Karpas-422 (cell line): Measurements from ENCODE around the gene PRKCZ. TPM values are rescaled to one million over a fixed set of nuclear protein-coding genes. Genes with fewer than 3 reads are reported as not detected.

Experiments used
- DNase-seq: peaks from one replicate; pipeline ENCODE4 v3.0.0-alpha.2; 2015
- H2AFZ ChIP-seq: fragments of 200-600 bp; sonication (generic); 2 replicates; pipeline ENCODE4 v1.6.1; 2014; ENCODE audit warnings: antibody characterized with exemption, low read length, mixed read lengths
- H3K27ac ChIP-seq: fragments of 200-600 bp; sonication (generic); 2 replicates; pipeline ENCODE4 v1.5.1; 2014; ENCODE audit warnings: mild to moderate bottlenecking, low read length, moderate library complexity
- H3K27me3 ChIP-seq: fragments of 200-600 bp; sonication (generic); 2 replicates; pipeline ENCODE4 v1.6.1; 2014; ENCODE audit warnings: low read length, mixed read lengths
- H3K36me3 ChIP-seq: fragments of 200-600 bp; sonication (generic); 2 replicates; pipeline ENCODE4 v1.6.1; 2014; ENCODE audit warnings: low read length, mixed read lengths; ENCODE audit not compliant: insufficient read depth
- H3K4me1 ChIP-seq: fragments of 200-600 bp; sonication (generic); 2 replicates; pipeline ENCODE4 v1.6.1; 2014; ENCODE audit warnings: mild to moderate bottlenecking, low read length, mixed read lengths
- H3K4me2 ChIP-seq: fragments of 200-600 bp; sonication (generic); 2 replicates; pipeline ENCODE4 v1.6.1; 2014; ENCODE audit warnings: low read length, low read depth, mild to moderate bottlenecking; ENCODE audit not compliant: poor library complexity, severe bottlenecking
- H3K4me3 ChIP-seq: fragments of 200-600 bp; sonication (generic); 2 replicates; pipeline ENCODE4 v1.5.1; 2014; ENCODE audit warnings: mild to moderate bottlenecking, antibody characterized with exemption, low read length, mixed read lengths
- H3K79me2 ChIP-seq: fragments of 200-600 bp; sonication (generic); 2 replicates; pipeline ENCODE4 v1.6.1; 2014; ENCODE audit warnings: mild to moderate bottlenecking, low read length, mixed read lengths
- H3K9ac ChIP-seq: fragments of 200-600 bp; sonication (generic); 2 replicates; pipeline ENCODE4 v1.6.0; 2014; ENCODE audit warnings: low read length
- H3K9me2 ChIP-seq: fragments of 200-600 bp; sonication (generic), shearing (Covaris generic); replicated peaks from 2 replicates; pipeline ENCODE4 v1.6.0; 2014; ENCODE audit warnings: mild to moderate bottlenecking, low read length, moderate library complexity; ENCODE audit not compliant: insufficient read depth
- H3K9me3 ChIP-seq: fragments of 300-700, 200-600 bp; sonication (generic); 2 replicates; pipeline ENCODE4 v1.6.1; 2014; ENCODE audit warnings: low read length, mixed read lengths
- H4K20me1 ChIP-seq: fragments of 200-600 bp; sonication (generic); 2 replicates; pipeline ENCODE4 v1.6.1; 2014; ENCODE audit warnings: mild to moderate bottlenecking, antibody characterized with exemption, low read length, low read depth; ENCODE audit not compliant: insufficient read depth
- total RNA-seq: library from RNA; depleted of rRNA; stranded (reverse); fragments of >200 nt; shearing (Covaris generic); gene quantifications from 2 replicates; pipeline ENCODE4 v1.2.3, GENCODE V29; 2014; ENCODE audit warnings: low replicate concordance

Gene PRKCZ
- total RNA-seq, 1 experiment from 2014 or later: not detected

DNA sequence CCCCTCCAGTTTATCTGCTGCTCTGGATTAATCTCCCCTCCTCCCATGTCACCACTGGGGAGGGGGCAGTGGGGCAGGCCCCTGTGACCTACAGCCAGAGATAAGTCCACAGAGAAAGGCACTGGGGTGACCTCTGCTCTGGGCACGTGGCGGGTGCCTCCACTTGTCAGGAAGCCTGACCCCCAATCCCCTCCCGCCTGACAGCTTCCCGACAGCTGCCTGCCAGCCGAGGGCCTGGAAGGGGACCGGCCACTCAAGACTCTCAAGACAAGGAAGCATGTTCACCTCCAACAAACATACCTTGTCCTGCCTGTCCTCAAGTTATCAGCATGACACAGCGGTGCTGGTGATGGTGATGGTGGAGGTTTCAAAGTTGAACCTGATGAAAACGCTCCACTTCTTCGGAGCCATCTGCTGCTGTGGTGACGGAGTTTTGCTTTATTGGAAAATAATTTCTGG lies 147.5 kb downstream of the PRKCZ start:
- Histone ChIP-seq H3K4me2 (no peak overlapping the region), H3K9ac (no peak overlapping the region), H3K9me2 (no peaks in the 10 kb centered on the region), H3K4me3 (no peak overlapping the region), H3K36me3 (no peaks in the 10 kb centered on the region), H2AFZ (no peak overlapping the region), H4K20me1 (no peaks in the 10 kb centered on the region), H3K4me1 (peaks cover 17% of the 10 kb centered on the region), H3K27me3 (no peaks in the 10 kb centered on the region), H3K9me3 (no peaks in the 10 kb centered on the region), H3K27ac (no peak overlapping the region), H3K79me2 (peaks cover 9% of the 10 kb centered on the region)
- DNase-seq: no peak

DNA sequence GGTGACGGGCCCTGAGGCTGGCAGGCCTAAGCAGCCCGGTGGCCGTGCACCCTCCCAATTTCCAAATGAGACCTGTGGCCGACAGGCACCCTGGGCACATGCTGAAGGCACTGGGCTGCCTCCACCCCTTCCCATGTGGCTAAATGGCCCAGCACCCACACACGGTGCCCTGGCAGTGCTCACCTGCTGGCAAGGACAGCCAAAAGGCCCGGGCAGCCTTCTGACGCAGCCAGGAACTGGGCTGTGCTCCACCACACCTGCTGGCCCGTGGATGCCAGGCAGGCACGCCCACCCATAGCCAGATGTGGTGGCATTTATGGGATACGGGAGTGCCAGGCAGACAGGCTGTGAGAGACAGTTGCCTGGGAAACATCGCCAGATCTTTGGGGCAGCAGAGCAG lies 148.4 kb downstream of the PRKCZ start:
- H3K4me1 ChIP-seq: peaks cover 12% of the 10 kb centered on the region
- H3K9me3 ChIP-seq: no peaks in the 10 kb centered on the region
- no peaks in the 10 kb centered on the region for H3K36me3 ChIP-seq
- no peaks in the 10 kb centered on the region for H4K20me1 ChIP-seq
- no peak overlapping the region for H3K9ac ChIP-seq
- no peak for DNase-seq
- no peak overlapping the region for H3K27ac ChIP-seq
- H3K9me2 ChIP-seq: no peaks in the 10 kb centered on the region
- no peak overlapping the region for H3K4me2 ChIP-seq
- H3K27me3 ChIP-seq: no peaks in the 10 kb centered on the region
- H2AFZ ChIP-seq: no peak overlapping the region
- peaks cover 5% of the 10 kb centered on the region for H3K79me2 ChIP-seq
- no peak overlapping the region for H3K4me3 ChIP-seq

DNA sequence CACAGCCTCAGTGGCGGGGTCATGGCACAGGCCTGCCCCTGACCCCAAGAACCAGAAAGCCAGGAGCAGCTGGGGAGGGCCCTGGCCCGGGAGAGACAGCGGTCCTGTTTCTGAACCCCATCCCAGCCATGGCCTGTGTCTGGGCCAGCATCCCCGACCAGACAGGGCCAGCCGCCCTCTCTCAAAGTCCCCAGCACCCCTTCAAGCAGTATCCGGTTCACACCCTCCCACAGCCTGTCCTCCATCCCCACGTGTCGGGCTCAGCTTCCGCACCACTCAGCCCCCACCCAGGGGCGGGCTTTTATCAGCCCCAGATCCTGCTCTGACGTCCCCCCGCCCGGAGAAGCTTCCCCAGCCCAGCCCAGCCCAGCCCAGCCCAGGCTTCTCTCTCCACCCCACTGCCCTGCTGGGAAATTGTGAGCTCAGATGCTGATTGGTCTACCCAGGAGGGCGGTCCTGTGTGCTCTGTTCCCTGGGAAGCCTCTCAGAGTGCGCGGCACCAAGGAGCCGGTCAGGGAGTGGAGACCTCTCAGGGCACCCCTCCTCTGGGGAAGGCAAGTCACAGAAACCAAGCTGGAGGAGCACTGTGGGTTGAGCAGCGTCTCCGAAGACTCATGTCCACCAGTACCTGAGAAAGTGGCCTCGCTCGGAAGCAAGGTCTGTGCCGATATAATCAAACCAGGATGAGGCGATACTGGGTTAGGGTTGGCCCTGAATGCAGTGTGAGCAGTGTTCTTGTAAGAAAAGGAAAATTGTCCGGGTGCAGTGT lies 149.0 kb downstream of the PRKCZ start:
- Histone ChIP-seq H3K4me2 (no peak overlapping the region), H2AFZ (no peak overlapping the region), H3K36me3 (no peaks in the 10 kb centered on the region), H3K9me2 (no peaks in the 10 kb centered on the region), H3K9me3 (no peaks in the 10 kb centered on the region), H3K27ac (no peak overlapping the region), H3K9ac (no peak overlapping the region), H3K27me3 (no peaks in the 10 kb centered on the region), H4K20me1 (no peaks in the 10 kb centered on the region), H3K4me1 (peaks cover 7% of the 10 kb centered on the region), H3K79me2 (no peaks in the 10 kb centered on the region), H3K4me3 (no peak overlapping the region)
- peak; percentile 49 for DNase-seq

DNA sequence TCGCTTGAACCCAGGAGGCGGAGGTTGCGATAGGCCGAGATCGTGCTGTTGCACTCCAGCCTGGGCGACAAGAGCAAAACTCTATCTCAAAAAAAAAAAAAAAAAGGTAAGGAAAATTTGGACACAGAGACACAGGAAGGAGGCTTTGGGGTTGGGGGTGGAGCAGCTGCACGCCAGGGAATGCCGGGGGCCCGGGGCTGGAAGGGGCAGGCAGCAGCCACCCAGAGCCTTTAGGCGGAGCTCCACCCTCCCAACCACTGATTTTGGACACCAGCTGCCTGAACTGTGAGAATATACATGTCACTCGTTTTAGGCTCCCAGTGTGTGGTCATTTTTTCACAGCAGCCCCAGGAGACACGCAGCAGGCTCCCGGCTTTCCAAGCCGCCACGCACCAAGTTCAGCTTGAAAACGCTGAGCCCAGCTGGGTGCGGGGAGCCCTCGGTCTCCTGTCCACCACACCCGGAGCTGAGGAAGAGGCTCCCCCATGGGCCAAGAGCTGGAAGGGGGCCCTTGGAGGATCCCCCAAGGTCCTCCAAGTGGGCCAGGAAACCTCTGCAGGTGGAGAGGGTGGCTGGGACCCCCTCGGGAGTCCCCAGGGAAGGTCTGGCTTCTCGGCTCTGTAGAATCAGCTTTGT lies 150.2 kb downstream of the PRKCZ start:
- peaks cover 2% of the 10 kb centered on the region; the same call in 1 of the 2 replicates for H3K4me1 ChIP-seq
- H3K36me3 ChIP-seq: no peaks in the 10 kb centered on the region
- DNase-seq: no peak
- H4K20me1 ChIP-seq: no peaks in the 10 kb centered on the region; the same call in 1 of the 2 replicates
- H2AFZ ChIP-seq: no peak overlapping the region
- no peak overlapping the region for H3K4me3 ChIP-seq
- H3K9me2 ChIP-seq: no peaks in the 10 kb centered on the region
- H3K9ac ChIP-seq: no peak overlapping the region
- no peak overlapping the region for H3K4me2 ChIP-seq
- H3K27me3 ChIP-seq: no peaks in the 10 kb centered on the region
- H3K27ac ChIP-seq: no peak overlapping the region
- no peaks in the 10 kb centered on the region for H3K79me2 ChIP-seq
- no peaks in the 10 kb centered on the region for H3K9me3 ChIP-seq

DNA sequence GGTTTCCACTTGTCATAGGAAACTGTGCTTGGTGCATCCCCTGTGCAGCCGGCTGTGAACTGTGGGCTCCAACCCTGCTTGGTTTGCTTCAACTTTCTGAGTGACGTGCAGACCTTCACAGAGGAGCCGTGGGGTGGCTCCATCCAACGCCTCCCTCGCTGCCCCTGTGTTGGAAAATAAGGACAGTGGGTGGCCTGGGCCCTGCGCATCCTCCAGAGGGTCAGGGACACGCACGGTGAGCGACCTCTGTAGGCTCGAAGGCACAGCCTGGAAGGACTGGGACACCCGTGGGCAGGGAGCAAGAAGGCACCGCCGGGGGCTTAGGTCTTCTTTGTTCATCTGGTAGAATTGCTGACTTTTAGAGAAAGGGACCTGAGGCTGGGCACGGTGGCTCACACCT lies 150.9 kb downstream of the PRKCZ start:
- H3K4me2 ChIP-seq: no peak overlapping the region
- no peaks in the 10 kb centered on the region for H3K9me2 ChIP-seq
- no peak for DNase-seq
- H3K4me1 ChIP-seq: no peaks in the 10 kb centered on the region; the same call in 1 of the 2 replicates
- no peak overlapping the region for H3K27ac ChIP-seq
- no peaks in the 10 kb centered on the region for H3K79me2 ChIP-seq
- no peaks in the 10 kb centered on the region for H3K27me3 ChIP-seq
- H2AFZ ChIP-seq: no peak overlapping the region
- H3K9ac ChIP-seq: no peak overlapping the region
- H3K9me3 ChIP-seq: no peaks in the 10 kb centered on the region
- H4K20me1 ChIP-seq: peaks cover 4% of the 10 kb centered on the region; the same call in 1 of the 2 replicates
- no peaks in the 10 kb centered on the region for H3K36me3 ChIP-seq
- H3K4me3 ChIP-seq: no peak overlapping the region

DNA sequence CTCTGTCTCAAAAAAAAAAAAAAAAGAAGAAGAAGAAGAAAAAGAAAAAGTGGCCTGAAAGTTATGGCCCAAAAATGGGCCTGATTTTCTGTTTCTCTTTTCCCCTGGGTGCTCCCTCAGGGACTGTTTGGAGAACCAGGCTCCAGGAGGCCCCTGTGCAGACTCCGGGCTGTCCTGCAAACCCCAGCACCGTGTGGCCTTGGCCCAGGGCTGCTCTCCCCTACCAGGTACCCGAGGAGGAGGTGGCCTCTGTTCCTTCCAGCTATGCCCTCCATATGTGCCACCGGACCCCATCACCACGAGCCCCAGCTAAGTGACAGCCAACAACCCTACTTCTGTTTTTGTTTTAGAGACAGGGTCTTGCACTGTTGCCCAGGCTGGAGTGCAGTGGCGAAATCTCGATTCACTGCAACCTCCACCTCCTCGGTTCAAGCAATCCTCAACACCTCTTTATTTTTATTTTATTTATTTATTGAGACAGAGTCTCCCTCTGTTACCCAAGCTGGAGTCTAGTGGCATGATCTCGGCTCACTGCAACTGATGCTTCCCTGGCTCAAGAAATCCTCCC lies 151.9 kb downstream of the PRKCZ start:
- peaks cover 4% of the 10 kb centered on the region; the same call in 1 of the 2 replicates for H4K20me1 ChIP-seq
- no peak for DNase-seq
- no peaks in the 10 kb centered on the region; the same call in 1 of the 2 replicates for H3K4me1 ChIP-seq

DNA sequence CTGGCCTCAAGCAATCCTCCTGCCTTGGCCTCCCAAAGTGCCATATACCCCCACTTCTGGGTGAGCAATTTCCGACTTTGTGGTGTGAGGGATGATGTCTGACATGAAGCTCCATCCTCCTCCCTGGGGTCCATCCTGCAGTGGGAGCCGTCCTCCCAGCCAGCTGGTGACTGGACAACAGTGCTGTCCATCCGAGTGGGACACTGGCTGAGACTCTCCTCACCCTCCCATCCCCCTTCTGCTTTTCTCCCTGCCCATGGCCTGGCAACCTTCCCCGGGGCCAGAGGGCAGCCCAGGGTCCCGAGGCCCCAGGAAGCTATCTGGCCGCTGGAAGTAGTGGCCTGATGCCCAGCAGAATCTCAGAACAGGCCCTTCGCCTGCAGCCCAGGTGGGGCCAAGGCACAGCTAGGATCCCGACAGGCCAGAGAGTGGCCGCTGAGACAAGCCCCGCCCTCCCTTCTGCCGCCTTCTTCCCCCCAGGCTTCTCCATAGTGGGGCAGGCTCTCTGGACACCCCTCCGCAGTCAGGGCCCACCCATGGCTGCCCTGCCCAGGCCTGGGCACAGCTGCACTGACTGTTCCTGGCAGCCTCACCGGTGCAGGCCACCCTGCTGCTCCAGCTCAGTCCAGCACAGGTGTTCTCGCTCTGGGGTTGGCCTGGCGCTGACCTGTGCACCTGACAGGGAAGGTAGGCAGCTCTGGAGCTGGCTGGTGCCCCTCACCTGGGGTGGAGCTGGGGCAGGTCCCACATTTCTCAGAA lies 152.8 kb downstream of the PRKCZ start:
- Histone ChIP-seq H3K27me3 (no peaks in the 10 kb centered on the region), H3K4me2 (no peak overlapping the region), H3K4me1 (no peaks in the 10 kb centered on the region; the same call in 1 of the 2 replicates), H3K36me3 (no peaks in the 10 kb centered on the region), H3K9me2 (no peaks in the 10 kb centered on the region), H3K79me2 (no peaks in the 10 kb centered on the region), H2AFZ (no peak overlapping the region), H3K9me3 (no peaks in the 10 kb centered on the region), H3K27ac (no peak overlapping the region), H3K4me3 (no peak overlapping the region), H4K20me1 (peaks cover 4% of the 10 kb centered on the region; the same call in 1 of the 2 replicates), H3K9ac (no peak overlapping the region)
- DNase-seq: no peak

More for the DNA sequence above, 151.9 kb downstream of the PRKCZ start:
- no peaks in the 10 kb centered on the region for H3K27me3 ChIP-seq
- no peak overlapping the region for H3K4me3 ChIP-seq
- H3K36me3 ChIP-seq: no peaks in the 10 kb centered on the region
- H3K79me2 ChIP-seq: no peaks in the 10 kb centered on the region
- no peak overlapping the region for H2AFZ ChIP-seq
- no peaks in the 10 kb centered on the region for H3K9me2 ChIP-seq
- H3K27ac ChIP-seq: no peak overlapping the region
- H3K9ac ChIP-seq: no peak overlapping the region
- no peak overlapping the region for H3K4me2 ChIP-seq
- H3K9me3 ChIP-seq: no peaks in the 10 kb centered on the region
